Type B pancreatic cell (in vitro differentiated cells): ENCODE results near the gene JAZF1. TPM values are rescaled to one million over a fixed set of nuclear protein-coding genes. Genes with fewer than 3 reads are reported as not detected.

ENCODE experiments used
- DNase-seq: peaks from one replicate; pipeline ENCODE4 v3.0.0; 2021; ENCODE audit warnings: mixed read lengths; ENCODE audit not compliant: unreplicated experiment; ENCODE audit errors: extremely low spot score
- H3K27ac Mint-ChIP-seq: 2 replicates; pipeline ENCODE4 v1.8.0; 2021; ENCODE audit warnings: mild to moderate bottlenecking, mixed read lengths
- H3K27me3 Mint-ChIP-seq: 2 replicates; pipeline ENCODE4 v1.8.0; 2021; ENCODE audit warnings: mixed read lengths
- H3K36me3 Mint-ChIP-seq: 2 replicates; pipeline ENCODE4 v1.8.0; 2021; ENCODE audit warnings: mixed read lengths
- H3K4me1 Mint-ChIP-seq: one replicate; pipeline ENCODE4 v1.8.0; 2021; ENCODE audit warnings: mixed read lengths; ENCODE audit not compliant: unreplicated experiment
- H3K4me3 Mint-ChIP-seq: 2 replicates; pipeline ENCODE4 v1.8.0; 2021; ENCODE audit warnings: mild to moderate bottlenecking, mixed read lengths
- H3K9me3 Mint-ChIP-seq: 2 replicates; pipeline ENCODE4 v1.8.0; 2021; ENCODE audit warnings: mixed read lengths
- total RNA-seq: library from RNA; stranded (reverse); gene quantifications from 2 replicates; pipeline ENCODE4 v1.2.1, GENCODE V29; 2021; ENCODE audit warnings: low replicate concordance
- TF ChIP-seq, protein P1 (sequence below): fragments of 200-600 bp; sonication (generic); conservative IDR thresholded peaks from 2 replicates; pipeline ENCODE4 v1.5.0; 2021; ENCODE audit warnings: antibody characterized with exemption, mild to moderate bottlenecking

The JAZF1 gene
- total RNA-seq, 1 donor from 2014 or later, result 4.9 TPM

DNA sequence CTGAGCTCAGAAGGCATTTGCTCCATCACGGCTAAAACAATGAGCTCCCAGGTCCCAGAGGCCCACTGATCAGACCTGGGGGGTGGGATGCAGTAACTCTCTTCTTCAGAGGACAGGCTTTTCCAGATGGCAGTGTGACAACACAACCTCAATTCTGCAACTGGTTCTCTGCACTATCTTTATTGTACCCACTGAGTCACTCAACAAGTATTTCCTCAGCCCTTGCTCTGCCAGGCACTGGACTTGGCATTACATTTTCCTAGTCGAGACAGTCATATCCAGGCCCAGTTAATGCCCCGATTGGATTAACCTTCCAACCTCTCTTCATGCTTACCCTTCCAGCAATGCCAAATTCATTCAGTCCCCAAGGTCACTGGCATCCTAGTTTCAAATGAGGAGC lies 72.6 kb downstream of the JAZF1 start:
- Mint-ChIP-seq H3K27ac (no peak overlapping the region), H3K36me3 (no peaks in the 10 kb centered on the region), H3K4me3 (no peak overlapping the region), H3K4me1 (peaks cover 25% of the 10 kb centered on the region), H3K9me3 (no peaks in the 10 kb centered on the region), H3K27me3 (no peaks in the 10 kb centered on the region)
- TF ChIP-seq, protein P1, sequence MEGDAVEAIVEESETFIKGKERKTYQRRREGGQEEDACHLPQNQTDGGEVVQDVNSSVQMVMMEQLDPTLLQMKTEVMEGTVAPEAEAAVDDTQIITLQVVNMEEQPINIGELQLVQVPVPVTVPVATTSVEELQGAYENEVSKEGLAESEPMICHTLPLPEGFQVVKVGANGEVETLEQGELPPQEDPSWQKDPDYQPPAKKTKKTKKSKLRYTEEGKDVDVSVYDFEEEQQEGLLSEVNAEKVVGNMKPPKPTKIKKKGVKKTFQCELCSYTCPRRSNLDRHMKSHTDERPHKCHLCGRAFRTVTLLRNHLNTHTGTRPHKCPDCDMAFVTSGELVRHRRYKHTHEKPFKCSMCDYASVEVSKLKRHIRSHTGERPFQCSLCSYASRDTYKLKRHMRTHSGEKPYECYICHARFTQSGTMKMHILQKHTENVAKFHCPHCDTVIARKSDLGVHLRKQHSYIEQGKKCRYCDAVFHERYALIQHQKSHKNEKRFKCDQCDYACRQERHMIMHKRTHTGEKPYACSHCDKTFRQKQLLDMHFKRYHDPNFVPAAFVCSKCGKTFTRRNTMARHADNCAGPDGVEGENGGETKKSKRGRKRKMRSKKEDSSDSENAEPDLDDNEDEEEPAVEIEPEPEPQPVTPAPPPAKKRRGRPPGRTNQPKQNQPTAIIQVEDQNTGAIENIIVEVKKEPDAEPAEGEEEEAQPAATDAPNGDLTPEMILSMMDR, result no peak
- DNase-seq, result no peak

DNA sequence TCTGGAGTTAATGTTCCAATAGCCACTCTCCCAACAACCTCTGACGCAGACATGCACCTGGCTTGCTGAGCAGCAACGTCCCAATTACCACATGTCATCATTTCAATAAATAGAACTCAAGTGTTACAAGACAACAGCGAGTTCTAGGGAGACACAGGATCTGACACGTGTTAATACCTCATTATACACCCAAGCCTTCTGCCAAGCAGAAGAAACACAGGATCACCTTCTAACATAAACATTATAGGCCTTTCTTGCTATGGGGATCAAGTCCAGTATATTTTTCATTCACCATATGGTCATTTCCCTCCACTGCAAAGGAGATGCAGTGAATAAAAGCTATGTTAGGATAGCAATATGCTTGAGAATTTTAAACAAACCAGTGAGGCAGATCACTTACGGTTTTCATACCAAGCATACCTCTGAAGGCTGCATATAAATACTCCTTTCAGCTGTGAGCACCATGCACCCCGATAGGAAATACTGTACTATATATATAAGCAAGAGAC lies 74.2 kb downstream of the JAZF1 start:
- no peaks in the 10 kb centered on the region for H3K36me3 Mint-ChIP-seq
- H3K4me1 Mint-ChIP-seq, result peaks cover 25% of the 10 kb centered on the region
- TF ChIP-seq, protein P1, result no peak
- DNase-seq, result no peak
- H3K27ac Mint-ChIP-seq, result no peak overlapping the region
- no peak overlapping the region for H3K4me3 Mint-ChIP-seq
- H3K27me3 Mint-ChIP-seq, result no peaks in the 10 kb centered on the region
- no peaks in the 10 kb centered on the region for H3K9me3 Mint-ChIP-seq

DNA sequence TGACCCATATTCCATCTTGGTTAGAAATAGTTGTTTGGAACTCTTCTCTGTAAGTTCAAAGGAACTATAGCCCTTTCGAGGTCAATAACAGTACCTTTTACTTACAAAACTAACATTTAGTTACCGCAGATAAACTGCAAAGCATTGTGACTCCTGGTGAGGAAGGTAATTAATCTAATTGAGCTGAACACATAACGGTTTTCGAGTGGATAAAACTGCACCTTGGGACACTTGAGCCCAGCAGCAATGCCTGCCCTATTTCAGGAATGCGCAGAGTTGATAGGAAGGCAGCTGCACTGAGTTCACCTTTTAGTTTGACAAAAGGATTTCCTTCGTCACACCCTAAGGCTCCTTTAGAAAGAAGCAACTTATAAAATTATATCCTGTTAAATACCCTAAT lies 75.4 kb downstream of the JAZF1 start:
- no peak for DNase-seq
- Mint-ChIP-seq H3K9me3 (no peaks in the 10 kb centered on the region), H3K27me3 (no peaks in the 10 kb centered on the region), H3K36me3 (no peaks in the 10 kb centered on the region), H3K4me1 (peaks cover 25% of the 10 kb centered on the region), H3K4me3 (no peak overlapping the region), H3K27ac (no peak overlapping the region)
- TF ChIP-seq, protein P1, result no peak

DNA sequence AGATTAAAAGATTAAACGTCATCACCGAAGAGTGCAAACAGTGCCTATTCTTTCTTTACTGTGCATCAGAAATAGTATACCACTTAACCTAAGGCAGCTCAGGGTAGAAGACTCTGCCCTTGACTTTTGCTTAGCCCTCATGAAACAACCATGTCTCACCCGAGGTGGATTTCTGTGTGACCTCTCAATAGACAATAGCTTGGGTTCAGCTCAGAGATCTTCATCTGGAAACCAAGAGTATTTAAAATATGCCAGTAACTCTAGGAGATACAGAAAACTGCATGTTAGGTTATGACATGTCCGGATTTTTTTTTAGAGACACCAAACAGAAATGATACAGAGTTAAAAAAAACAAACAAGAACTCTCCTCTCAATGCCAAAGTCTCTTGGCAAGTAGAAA lies 75.8 kb downstream of the JAZF1 start:
- H3K4me3 Mint-ChIP-seq, result no peak overlapping the region
- TF ChIP-seq, protein P1, result no peak
- no peaks in the 10 kb centered on the region for H3K27me3 Mint-ChIP-seq
- no peak for DNase-seq
- H3K4me1 Mint-ChIP-seq, result peaks cover 25% of the 10 kb centered on the region
- H3K9me3 Mint-ChIP-seq, result no peaks in the 10 kb centered on the region
- H3K36me3 Mint-ChIP-seq, result no peaks in the 10 kb centered on the region
- no peak overlapping the region for H3K27ac Mint-ChIP-seq

DNA sequence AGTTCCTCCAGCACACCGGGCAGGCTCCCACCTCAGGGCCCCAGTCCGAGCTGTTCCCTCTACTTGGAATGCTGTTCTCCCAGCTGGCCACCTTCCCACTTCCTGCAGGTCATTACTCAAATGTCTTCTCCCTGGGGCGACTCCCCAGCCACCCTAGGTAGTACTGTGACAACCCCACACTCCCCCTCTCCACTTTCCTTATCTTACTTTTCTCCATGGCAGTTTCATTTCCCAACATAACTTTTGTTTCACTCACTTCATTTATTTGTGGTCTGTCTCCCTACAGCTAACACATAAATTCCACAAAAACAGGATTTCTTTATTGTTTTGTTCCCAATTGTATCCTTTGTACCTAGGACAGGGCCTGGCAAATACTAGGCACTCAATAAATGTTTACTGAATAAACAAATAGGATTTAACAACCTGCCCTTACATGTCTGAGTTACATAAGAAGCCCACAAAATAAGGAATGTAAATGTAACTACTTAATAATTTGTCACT lies 76.5 kb downstream of the JAZF1 start:
- no peak for DNase-seq
- Mint-ChIP-seq H3K27ac (no peak overlapping the region), H3K27me3 (no peaks in the 10 kb centered on the region), H3K36me3 (no peaks in the 10 kb centered on the region), H3K9me3 (no peaks in the 10 kb centered on the region), H3K4me3 (peak overlapping the region; percentile 46), H3K4me1 (peaks cover 25% of the 10 kb centered on the region)
- TF ChIP-seq, protein P1, result no peak

DNA sequence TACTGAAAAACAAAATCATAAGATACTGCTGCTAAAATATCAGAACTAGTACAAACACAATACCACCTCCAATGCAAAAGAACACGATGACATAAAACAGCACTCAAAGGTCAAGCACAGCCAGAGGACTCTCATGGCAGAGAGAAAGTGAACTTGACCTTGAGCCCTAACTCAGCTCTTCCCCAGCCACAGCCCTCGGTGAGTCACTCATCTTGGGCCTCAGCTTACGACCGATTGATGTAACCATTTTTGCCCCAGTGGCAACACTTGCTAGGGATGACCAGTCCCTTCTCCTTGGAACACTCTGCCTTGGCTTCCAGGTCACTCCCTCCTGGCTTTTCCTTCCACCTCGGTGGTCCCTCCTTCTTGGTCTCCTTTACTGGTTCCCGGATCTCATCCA lies 77.8 kb downstream of the JAZF1 start:
- no peaks in the 10 kb centered on the region for H3K9me3 Mint-ChIP-seq
- peaks cover 25% of the 10 kb centered on the region for H3K4me1 Mint-ChIP-seq
- no peaks in the 10 kb centered on the region for H3K36me3 Mint-ChIP-seq
- no peak overlapping the region for H3K4me3 Mint-ChIP-seq
- TF ChIP-seq, protein P1, result no peak
- no peaks in the 10 kb centered on the region for H3K27me3 Mint-ChIP-seq
- H3K27ac Mint-ChIP-seq, result no peak overlapping the region
- no peak for DNase-seq
